Suprapubic skin (tissue), 4 donors: ENCODE measurements around the gene LSP1. TPM values are rescaled to one million over a fixed set of nuclear protein-coding genes. Genes with fewer than 3 reads are reported as not detected.

Source experiments
- DNase-seq, 2 donors: peaks; one replicate each; pipeline ENCODE4 v3.0.0-alpha.2; 2019; ENCODE audit warnings: low spot score in 2 of 2
- H3K27ac ChIP-seq: fragments of 200-600 bp; sonication (generic); one replicate; pipeline ENCODE4 v1.5.1; 2019
- H3K27me3 ChIP-seq: fragments of 200-600 bp; sonication (generic); one replicate; pipeline ENCODE4 v1.5.1; 2019
- H3K36me3 ChIP-seq: fragments of 200-600 bp; sonication (generic); one replicate; pipeline ENCODE4 v1.5.1; 2019
- H3K4me1 ChIP-seq: fragments of 200-600 bp; sonication (generic); one replicate; pipeline ENCODE4 v1.5.1; 2019
- H3K4me3 ChIP-seq: fragments of 200-600 bp; sonication (generic); one replicate; pipeline ENCODE4 v1.5.1; 2019; ENCODE audit warnings: mild to moderate bottlenecking
- H3K9me3 ChIP-seq: fragments of 200-600 bp; sonication (generic); one replicate; pipeline ENCODE4 v1.5.1; 2019
- EP300 ChIP-seq: sonication (generic); formaldehyde crosslinking; IDR thresholded peaks from one replicate; pipeline ENCODE4 v1.6.1; 2017; ENCODE audit warnings: antibody characterized with exemption
- POLR2A ChIP-seq, 2 donors: fragments of 450-650 bp; IDR thresholded peaks; one replicate each; pipeline ENCODE4 v1.6.1; 2017; ENCODE audit warnings: antibody characterized with exemption in 2 of 2, mild to moderate bottlenecking in 2 of 2, moderate library complexity in 2 of 2
- POLR2AphosphoS5 ChIP-seq, 3 donors: sonication (generic); formaldehyde crosslinking; IDR thresholded peaks; one replicate each; pipeline ENCODE4 v1.6.1; 2017; ENCODE audit warnings: antibody characterized with exemption in 3 of 3
- WGBS: methylation state at CpG from one replicate; pipeline ENCODE4 v1.1.5; 2018; 5-methylcytosine and 5-hydroxymethylcytosine counted together
- total RNA-seq, 4 donors: library from RNA; depleted of rRNA; stranded (reverse); fragments of >200 nt; gene quantifications; one replicate each; pipeline ENCODE4 v1.1.0, GENCODE V29; 2016
- TF ChIP-seq, protein P1 (sequence below), 2 donors: fragments of 200-600 bp in 1 of 2; fragments of 450-650 bp in 1 of 2; sonication (generic) in 1 of 2; IDR thresholded peaks; one replicate each; pipeline ENCODE4 v1.5.1; 2016 to 2019; ENCODE audit warnings: antibody characterized with exemption in 2 of 2, mild to moderate bottlenecking in 1 of 2, moderate library complexity in 1 of 2

LSP1 gene
- total RNA-seq, 4 donors from 2014 or later, result 70.4 to 134 (median 107) TPM

DNA sequence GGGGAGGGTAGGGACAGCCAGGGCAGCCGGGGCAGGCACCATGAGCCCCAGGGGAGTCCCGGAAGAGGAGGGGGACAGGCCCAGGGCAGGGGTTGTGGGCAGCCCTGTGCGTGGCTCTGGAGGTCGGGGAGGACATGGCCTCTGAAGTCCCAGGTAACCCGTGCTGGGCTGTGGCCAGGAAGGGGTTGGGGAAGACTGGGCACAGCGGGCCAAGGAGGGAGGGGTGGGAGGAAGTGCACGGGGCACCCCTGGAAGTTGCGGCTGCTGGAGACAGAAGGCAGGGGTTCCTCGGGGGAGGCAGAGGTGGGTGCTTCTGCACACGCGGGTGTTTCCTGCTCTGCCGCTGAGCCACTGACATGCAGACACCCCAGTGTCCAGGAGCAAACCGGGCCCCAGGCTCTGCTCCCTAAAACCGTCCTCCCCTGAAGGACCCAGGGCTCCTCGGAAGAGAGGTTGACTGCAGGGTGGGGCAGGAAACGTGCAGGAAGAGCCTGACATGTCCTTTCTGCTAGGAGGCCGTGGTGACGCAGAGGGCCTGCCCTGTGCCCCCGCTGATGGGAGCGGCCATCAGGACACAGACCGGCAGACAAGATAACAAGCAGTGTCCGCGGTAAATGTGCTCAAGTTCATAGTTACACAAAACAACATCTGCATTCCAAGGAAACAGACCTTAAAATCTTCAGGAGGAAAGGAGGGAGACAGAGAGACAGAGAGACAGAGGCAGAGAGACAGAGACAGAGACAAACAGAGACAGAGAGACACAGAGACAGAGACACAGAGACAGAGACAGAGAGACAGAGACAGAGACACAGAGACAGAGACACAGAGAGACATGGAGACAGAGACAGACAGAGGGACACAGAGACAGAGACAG is 8.4 kb upstream of the LSP1 start:
- no peak overlapping the region for H3K27ac ChIP-seq
- no peaks in the 10 kb centered on the region for H3K36me3 ChIP-seq
- DNase-seq, result no peak
- no peaks in the 10 kb centered on the region for H3K9me3 ChIP-seq
- TF ChIP-seq POLR2A (IDR thresholded peaks at IDR 0.05) (no peak), POLR2AphosphoS5 (IDR thresholded peaks at IDR 0.05) (no peak), EP300 (no peak)
- TF ChIP-seq, protein P1, sequence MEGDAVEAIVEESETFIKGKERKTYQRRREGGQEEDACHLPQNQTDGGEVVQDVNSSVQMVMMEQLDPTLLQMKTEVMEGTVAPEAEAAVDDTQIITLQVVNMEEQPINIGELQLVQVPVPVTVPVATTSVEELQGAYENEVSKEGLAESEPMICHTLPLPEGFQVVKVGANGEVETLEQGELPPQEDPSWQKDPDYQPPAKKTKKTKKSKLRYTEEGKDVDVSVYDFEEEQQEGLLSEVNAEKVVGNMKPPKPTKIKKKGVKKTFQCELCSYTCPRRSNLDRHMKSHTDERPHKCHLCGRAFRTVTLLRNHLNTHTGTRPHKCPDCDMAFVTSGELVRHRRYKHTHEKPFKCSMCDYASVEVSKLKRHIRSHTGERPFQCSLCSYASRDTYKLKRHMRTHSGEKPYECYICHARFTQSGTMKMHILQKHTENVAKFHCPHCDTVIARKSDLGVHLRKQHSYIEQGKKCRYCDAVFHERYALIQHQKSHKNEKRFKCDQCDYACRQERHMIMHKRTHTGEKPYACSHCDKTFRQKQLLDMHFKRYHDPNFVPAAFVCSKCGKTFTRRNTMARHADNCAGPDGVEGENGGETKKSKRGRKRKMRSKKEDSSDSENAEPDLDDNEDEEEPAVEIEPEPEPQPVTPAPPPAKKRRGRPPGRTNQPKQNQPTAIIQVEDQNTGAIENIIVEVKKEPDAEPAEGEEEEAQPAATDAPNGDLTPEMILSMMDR (IDR thresholded peaks at IDR 0.05), result no peak
- peaks cover 39% of the 10 kb centered on the region for H3K4me1 ChIP-seq
- H3K27me3 ChIP-seq, result no peaks in the 10 kb centered on the region
- WGBS, result 47% methylated on average over 16 of the region's 23 CpGs
- no peak overlapping the region for H3K4me3 ChIP-seq

DNA sequence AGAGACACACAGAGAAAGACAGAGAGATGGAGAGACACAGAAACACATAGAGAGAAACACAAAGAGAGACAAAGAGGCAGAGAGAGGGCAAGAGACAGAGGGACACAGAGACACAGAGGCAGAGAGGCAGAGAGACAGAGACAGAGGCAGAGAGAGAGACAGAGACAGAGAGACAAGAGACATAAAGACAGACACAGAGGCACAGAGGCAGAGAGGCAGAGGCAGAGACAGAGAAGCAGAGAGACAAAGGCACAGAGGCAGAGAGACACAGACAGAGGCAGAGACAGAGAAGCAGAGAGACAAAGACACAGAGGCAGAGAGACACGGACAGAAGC is 7.8 kb upstream of the LSP1 start:
- Histone ChIP-seq H3K27me3 (no peaks in the 10 kb centered on the region), H3K9me3 (no peaks in the 10 kb centered on the region), H3K4me1 (peaks cover 33% of the 10 kb centered on the region), H3K36me3 (no peaks in the 10 kb centered on the region), H3K4me3 (no peak overlapping the region), H3K27ac (no peak overlapping the region)
- TF ChIP-seq, protein P1 (IDR thresholded peaks at IDR 0.05), result no peak
- TF ChIP-seq POLR2AphosphoS5 (IDR thresholded peaks at IDR 0.05), result no peak
- no peak for TF ChIP-seq EP300
- TF ChIP-seq POLR2A (IDR thresholded peaks at IDR 0.05), result no peak
- 84% methylated on average over 1 of the region's 1 CpG for WGBS
- no peak for DNase-seq

DNA sequence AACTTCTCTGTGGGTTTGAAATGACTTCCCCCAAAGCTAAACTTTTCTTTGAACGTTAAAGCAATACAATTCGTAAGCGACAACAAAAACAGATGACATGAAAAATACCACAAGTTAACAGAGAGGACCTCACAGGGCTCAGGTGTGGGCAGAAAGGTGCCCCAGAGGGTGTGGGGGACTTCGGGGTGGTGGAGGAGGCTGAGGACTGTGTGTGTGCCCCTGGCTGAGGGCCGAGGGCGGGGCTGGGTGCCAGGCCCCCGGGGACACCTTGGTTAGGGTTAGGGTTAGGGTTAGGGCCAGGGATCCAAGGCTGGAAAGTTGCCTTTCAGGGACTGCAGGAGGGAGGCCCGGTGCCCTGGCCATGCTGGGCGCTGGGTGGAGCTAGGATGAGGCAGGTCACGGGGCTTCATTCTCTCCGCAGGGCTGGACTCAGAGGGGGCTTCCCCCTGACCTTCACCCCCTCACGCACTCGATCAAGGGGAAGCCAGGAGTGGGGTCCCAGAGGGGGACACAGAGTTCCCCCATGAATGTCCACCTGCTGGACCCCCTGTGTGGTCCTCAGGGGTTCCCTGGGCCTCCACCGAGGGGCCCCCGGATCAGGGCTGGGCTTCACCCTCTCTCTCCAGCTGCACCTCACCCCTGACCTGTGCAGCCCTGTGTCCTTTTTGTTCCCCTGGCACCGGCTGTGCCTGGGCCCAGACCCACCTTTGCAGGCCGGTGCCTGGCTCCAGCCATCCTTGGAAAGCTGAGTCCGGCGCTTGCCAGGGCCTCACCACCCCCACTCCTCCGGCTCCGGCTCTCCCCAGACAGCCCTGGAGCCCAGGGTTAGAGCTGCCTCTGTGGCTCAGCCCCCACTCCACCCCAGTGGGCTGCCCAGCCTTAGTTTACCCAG is 7.1 kb upstream of the LSP1 start:
- no peak for DNase-seq
- Histone ChIP-seq H3K4me1 (peaks cover 30% of the 10 kb centered on the region), H3K27ac (no peak overlapping the region), H3K36me3 (no peaks in the 10 kb centered on the region), H3K27me3 (no peaks in the 10 kb centered on the region), H3K9me3 (no peaks in the 10 kb centered on the region), H3K4me3 (no peak overlapping the region)
- WGBS, result 64% methylated on average over 11 of the region's 21 CpGs
- no peak for TF ChIP-seq POLR2A (IDR thresholded peaks at IDR 0.05)
- TF ChIP-seq EP300, result no peak
- TF ChIP-seq, protein P1 (IDR thresholded peaks at IDR 0.05), result no peak
- TF ChIP-seq POLR2AphosphoS5 (IDR thresholded peaks at IDR 0.05), result no peak

DNA sequence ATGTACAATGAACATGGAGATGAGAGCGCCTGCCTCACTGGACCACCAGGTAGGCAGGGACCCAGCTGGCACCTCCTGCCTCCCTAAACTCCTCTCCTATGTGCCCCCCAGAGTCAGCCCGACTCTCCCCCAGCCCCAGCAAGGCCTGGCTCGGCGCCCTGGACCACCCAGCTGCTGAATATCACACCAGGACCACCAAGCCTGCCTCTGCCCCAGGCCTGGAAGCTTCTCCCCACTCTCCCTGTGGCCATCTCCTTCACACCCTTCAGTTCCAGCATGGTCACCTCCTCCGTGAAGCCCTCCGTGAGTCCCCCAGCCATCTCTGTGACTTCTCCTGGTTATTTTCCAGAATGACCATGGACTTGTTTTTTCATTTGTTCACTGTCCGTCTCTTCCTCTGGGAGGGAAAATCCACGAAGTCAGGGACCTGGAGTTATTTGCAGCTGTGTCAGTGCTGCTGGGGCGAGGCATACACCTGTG is 6.4 kb upstream of the LSP1 start:
- TF ChIP-seq POLR2A (IDR thresholded peaks at IDR 0.05), result no peak
- no peak for TF ChIP-seq POLR2AphosphoS5 (IDR thresholded peaks at IDR 0.05)
- TF ChIP-seq, protein P1 (IDR thresholded peaks at IDR 0.05), result no peak
- no peak for TF ChIP-seq EP300
- H3K4me3 ChIP-seq, result no peak overlapping the region
- H3K9me3 ChIP-seq, result no peaks in the 10 kb centered on the region
- 94% methylated on average over 9 of the region's 9 CpGs for WGBS
- no peak overlapping the region for H3K27ac ChIP-seq
- H3K27me3 ChIP-seq, result no peaks in the 10 kb centered on the region
- no peak for DNase-seq
- H3K4me1 ChIP-seq, result peaks cover 27% of the 10 kb centered on the region
- no peaks in the 10 kb centered on the region for H3K36me3 ChIP-seq
